MM.1S (cell line): ENCODE data around the gene WSB1.

Experiments
- DNase-seq: peaks from one replicate; pipeline ENCODE4 v3.0.0-alpha.2; 2015
- H2AFZ ChIP-seq: fragments of 300-600 bp; sonication (generic); 2 replicates; pipeline ENCODE4 v1.6.0; 2016; ENCODE audit warnings: antibody characterized with exemption, low read length
- H3F3A ChIP-seq: fragments of 300-600 bp; sonication (generic); 2 replicates; pipeline ENCODE4 v1.6.1; 2016; ENCODE audit warnings: mild to moderate bottlenecking, antibody characterized with exemption, low read length, moderate library complexity, mixed read lengths; ENCODE audit not compliant: insufficient read depth
- H3K27ac ChIP-seq: fragments of 300-600 bp; sonication (generic); 2 replicates; pipeline ENCODE4 v1.5.1; 2016; ENCODE audit warnings: mild to moderate bottlenecking, low read length
- H3K27me3 ChIP-seq: fragments of 300-600 bp; sonication (generic); replicated peaks from 2 replicates; pipeline ENCODE4 v1.6.0; 2016; ENCODE audit warnings: low read length; ENCODE audit not compliant: insufficient read depth
- H3K36me3 ChIP-seq: fragments of 300-600 bp; sonication (generic); replicated peaks from 2 replicates; pipeline ENCODE4 v1.6.1; 2016; ENCODE audit warnings: mild to moderate bottlenecking, low read length, mixed read lengths; ENCODE audit not compliant: insufficient read depth
- H3K4me1 ChIP-seq: fragments of 300-600 bp; sonication (generic); 2 replicates; pipeline ENCODE4 v1.6.1; 2016; ENCODE audit warnings: low read length, mixed read lengths
- H3K4me2 ChIP-seq: fragments of 300-600 bp; sonication (generic); 2 replicates; pipeline ENCODE4 v1.6.0; 2016; ENCODE audit warnings: low read depth, low read length
- H3K4me3 ChIP-seq: fragments of 300-600 bp; sonication (generic); 2 replicates; pipeline ENCODE4 v1.5.1; 2016; ENCODE audit warnings: low read length, mixed read lengths
- H3K79me2 ChIP-seq: fragments of 300-600 bp; sonication (generic); 2 replicates; pipeline ENCODE4 v1.6.1; 2016; ENCODE audit warnings: mixed run types, low read length, mixed read lengths
- H3K9ac ChIP-seq: fragments of 300-600 bp; sonication (generic); 2 replicates; pipeline ENCODE4 v1.6.1; 2016; ENCODE audit warnings: low read length, mixed read lengths
- H3K9me2 ChIP-seq: fragments of 300-600 bp; sonication (generic); replicated peaks from 2 replicates; pipeline ENCODE4 v1.6.1; 2016; ENCODE audit warnings: mild to moderate bottlenecking, low read length, mixed read lengths; ENCODE audit not compliant: insufficient read depth
- H3K9me3 ChIP-seq: fragments of 300-600 bp; sonication (generic); replicated peaks from 2 replicates; pipeline ENCODE4 v1.6.1; 2016; ENCODE audit warnings: mild to moderate bottlenecking, low read length, mixed read lengths; ENCODE audit not compliant: insufficient read depth
- H4K20me1 ChIP-seq: fragments of 300-600 bp; sonication (generic); 2 replicates; pipeline ENCODE4 v1.6.1; 2016; ENCODE audit warnings: mild to moderate bottlenecking, low read length, moderate library complexity, mixed read lengths; ENCODE audit not compliant: insufficient read depth
- CTCF ChIP-seq: fragments of 300-600 bp; sonication (generic); IDR thresholded peaks from 2 replicates; pipeline ENCODE4 v1.5.1; 2016; ENCODE audit warnings: antibody characterized with exemption, low read length, mixed read lengths
- EZH2 ChIP-seq: fragments of 300-600 bp; sonication (generic); optimal IDR thresholded peaks from 2 replicates; pipeline ENCODE3; 2017; ENCODE audit warnings: low read depth, mild to moderate bottlenecking, antibody characterized with exemption, low read length, mixed read lengths
- EZH2phosphoT487 ChIP-seq: fragments of 300-600 bp; sonication (generic); IDR thresholded peaks from 2 replicates; pipeline ENCODE4 v1.6.1; 2018; ENCODE audit warnings: antibody characterized with exemption, low read length

Gene WSB1

GRCh38 chr17:27362503-27362902 is 68.6 kb downstream of the WSB1 start:
- Histone ChIP-seq H3K9me2 (no peaks in the 10 kb centered on the region), H3K9ac (no peak overlapping the region), H3F3A (no peaks in the 10 kb centered on the region), H3K79me2 (no peaks in the 10 kb centered on the region), H3K27me3 (no peaks in the 10 kb centered on the region), H3K4me1 (no peaks in the 10 kb centered on the region), H3K9me3 (no peaks in the 10 kb centered on the region), H3K36me3 (no peaks in the 10 kb centered on the region), H3K4me2 (no peak overlapping the region), H4K20me1 (no peaks in the 10 kb centered on the region), H2AFZ (no peak overlapping the region), H3K4me3 (no peak overlapping the region), H3K27ac (no peak overlapping the region)
- TF ChIP-seq EZH2 (no peak), EZH2phosphoT487 (no peak), CTCF (no peak)
- no peak for DNase-seq

- H3K4me3 ChIP-seq = no peak overlapping the region
- no peaks in the 10 kb centered on the region for H3K4me1 ChIP-seq
- H3K9me3 ChIP-seq = no peaks in the 10 kb centered on the region
Measured at GRCh38 chr17:27362909-27363308, 69.0 kb downstream of the WSB1 start.

GRCh38 chr17:27363326-27363725 is 69.4 kb downstream of the WSB1 start:
- Histone ChIP-seq H2AFZ (no peak overlapping the region), H3K9me2 (no peaks in the 10 kb centered on the region), H3K79me2 (no peaks in the 10 kb centered on the region), H3K9ac (no peak overlapping the region), H3K9me3 (no peaks in the 10 kb centered on the region), H3K27ac (no peak overlapping the region), H3K27me3 (no peaks in the 10 kb centered on the region), H3K4me1 (no peaks in the 10 kb centered on the region), H4K20me1 (no peaks in the 10 kb centered on the region), H3K4me3 (no peak overlapping the region), H3K36me3 (no peaks in the 10 kb centered on the region), H3K4me2 (no peak overlapping the region), H3F3A (no peaks in the 10 kb centered on the region)
- DNase-seq = no peak
- TF ChIP-seq EZH2 (no peak), CTCF (no peak), EZH2phosphoT487 (no peak)

More at GRCh38 chr17:27362909-27363308, 69.0 kb downstream of the WSB1 start:
- Histone ChIP-seq H3K36me3 (no peaks in the 10 kb centered on the region), H3F3A (no peaks in the 10 kb centered on the region), H3K4me2 (no peak overlapping the region), H3K27ac (no peak overlapping the region), H3K79me2 (no peaks in the 10 kb centered on the region), H3K9ac (no peak overlapping the region), H3K27me3 (no peaks in the 10 kb centered on the region), H2AFZ (no peak overlapping the region), H3K9me2 (no peaks in the 10 kb centered on the region), H4K20me1 (no peaks in the 10 kb centered on the region)
- no peak for DNase-seq
- TF ChIP-seq CTCF (no peak), EZH2phosphoT487 (no peak), EZH2 (no peak)
